ENCODE data around the gene APEX2. TPM values are rescaled to one million over a fixed set of nuclear protein-coding genes. Genes with fewer than 3 reads are reported as not detected.

Gene APEX2
- total and polyA plus RNA-seq, 8 donors: 3.5 to 8.6 (median 5.8) TPM

- Histone ChIP-seq H3K27me3 (no peaks in the 10 kb centered on the region), H3K36me3 (no peaks in the 10 kb centered on the region), H3K9me3 (no peaks in the 10 kb centered on the region), H3K4me3 (no peak overlapping the region), H3K27ac (no peak overlapping the region), H3K4me1 (peaks cover 0 to 4% (median 0%) of the 10 kb centered on the region in 3 donors)
- intact Hi-C loops (cut with DNase I): no loop called here
- FAIRE-seq (no peak), ATAC-seq (no peak), DNase-seq (no peak)
- TF ChIP-seq, protein P1, sequence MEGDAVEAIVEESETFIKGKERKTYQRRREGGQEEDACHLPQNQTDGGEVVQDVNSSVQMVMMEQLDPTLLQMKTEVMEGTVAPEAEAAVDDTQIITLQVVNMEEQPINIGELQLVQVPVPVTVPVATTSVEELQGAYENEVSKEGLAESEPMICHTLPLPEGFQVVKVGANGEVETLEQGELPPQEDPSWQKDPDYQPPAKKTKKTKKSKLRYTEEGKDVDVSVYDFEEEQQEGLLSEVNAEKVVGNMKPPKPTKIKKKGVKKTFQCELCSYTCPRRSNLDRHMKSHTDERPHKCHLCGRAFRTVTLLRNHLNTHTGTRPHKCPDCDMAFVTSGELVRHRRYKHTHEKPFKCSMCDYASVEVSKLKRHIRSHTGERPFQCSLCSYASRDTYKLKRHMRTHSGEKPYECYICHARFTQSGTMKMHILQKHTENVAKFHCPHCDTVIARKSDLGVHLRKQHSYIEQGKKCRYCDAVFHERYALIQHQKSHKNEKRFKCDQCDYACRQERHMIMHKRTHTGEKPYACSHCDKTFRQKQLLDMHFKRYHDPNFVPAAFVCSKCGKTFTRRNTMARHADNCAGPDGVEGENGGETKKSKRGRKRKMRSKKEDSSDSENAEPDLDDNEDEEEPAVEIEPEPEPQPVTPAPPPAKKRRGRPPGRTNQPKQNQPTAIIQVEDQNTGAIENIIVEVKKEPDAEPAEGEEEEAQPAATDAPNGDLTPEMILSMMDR (IDR thresholded peaks at IDR 0.05): no peak
- WGBS, 2 donors: 76 to 98% methylated on average over 1 of the region's 1 CpG
Measured at GRCh38 chrX:55004231-55004630, 4.1 kb downstream of the APEX2 start.

DNA sequence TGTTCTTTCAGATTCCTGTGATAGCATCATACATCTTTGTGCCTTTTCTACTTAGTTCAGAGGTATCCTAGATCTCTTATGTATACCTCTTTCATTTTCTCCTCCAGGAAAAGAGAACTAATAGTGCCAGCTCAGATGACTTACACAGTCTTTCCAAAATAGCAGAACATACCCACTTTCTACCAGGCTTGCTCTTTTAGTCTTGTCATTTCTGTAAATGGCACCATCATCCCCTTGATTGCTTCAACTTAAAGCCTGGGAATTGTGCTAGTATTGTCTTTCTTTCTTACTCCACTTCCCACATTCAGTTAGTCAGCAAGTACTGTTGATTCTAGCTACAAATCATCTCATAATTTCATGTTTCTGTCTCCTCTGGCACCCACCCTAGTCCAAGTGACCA, 5.1 kb downstream of the APEX2 start:
- H3K9me3 ChIP-seq: no peaks in the 10 kb centered on the region
- no peaks in the 10 kb centered on the region for H3K27me3 ChIP-seq
- no peak for ATAC-seq
- DNase-seq: no peak
- intact Hi-C loops (cut with DNase I): no loop called here
- H3K27ac ChIP-seq: no peak overlapping the region
- no peak overlapping the region for H3K4me3 ChIP-seq
- no peak for FAIRE-seq
- peaks cover 0 to 4% (median 0%) of the 10 kb centered on the region in 3 donors for H3K4me1 ChIP-seq
- H3K36me3 ChIP-seq: no peaks in the 10 kb centered on the region
- TF ChIP-seq, protein P1 (IDR thresholded peaks at IDR 0.05): no peak

DNA sequence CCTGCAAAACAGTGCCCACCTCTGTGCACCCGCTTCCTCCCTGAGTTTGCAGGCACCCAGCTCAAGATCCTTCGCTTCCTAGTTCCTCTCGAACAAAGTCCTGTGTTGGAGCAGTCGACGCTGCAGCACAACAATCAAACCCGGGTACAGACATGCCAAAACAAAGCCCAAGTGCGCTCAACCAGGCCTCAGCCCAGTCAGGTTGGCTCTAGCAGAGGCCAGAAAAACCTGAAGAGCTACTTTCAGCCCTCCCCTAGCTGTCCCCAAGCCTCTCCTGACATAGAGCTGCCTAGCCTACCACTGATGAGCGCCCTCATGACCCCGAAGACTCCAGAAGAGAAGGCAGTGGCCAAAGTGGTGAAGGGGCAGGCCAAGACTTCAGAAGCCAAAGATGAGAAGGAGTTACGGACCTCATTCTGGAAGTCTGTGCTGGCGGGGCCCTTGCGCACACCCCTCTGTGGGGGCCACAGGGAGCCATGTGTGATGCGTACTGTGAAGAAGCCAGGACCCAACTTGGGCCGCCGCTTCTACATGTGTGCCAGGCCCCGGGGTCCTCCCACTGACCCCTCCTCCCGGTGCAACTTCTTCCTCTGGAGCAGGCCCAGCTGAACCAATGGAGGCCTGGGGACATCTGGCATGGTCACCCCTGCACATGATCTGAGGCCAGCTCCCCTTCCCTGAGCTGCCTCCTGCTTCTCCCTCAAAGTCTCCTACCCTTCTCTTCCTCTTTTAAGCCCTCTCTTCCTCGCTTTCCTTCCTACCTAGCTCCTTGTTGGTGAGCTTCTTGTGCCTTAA, 6.9 kb downstream of the APEX2 start:
- WGBS, 2 donors: 84 to 96% methylated on average over 18 of the region's 18 CpGs
- intact Hi-C loops (cut with DNase I): no loop called here
- H3K27ac ChIP-seq: peak overlapping the region in 3 of 4 donors; percentile 7 to 60 (median 10)

GRCh38 chrX:55007656-55008055, 7.5 kb downstream of the APEX2 start:
- peak in 3 of 6 donors; percentile 26 to 53 (median 34) for DNase-seq
- Histone ChIP-seq H3K27me3 (no peaks in the 10 kb centered on the region), H3K27ac (peak overlapping the region in 3 of 4 donors; percentile 7 to 60 (median 46)), H3K36me3 (no peaks in the 10 kb centered on the region), H3K9me3 (no peaks in the 10 kb centered on the region), H3K4me1 (no peaks in the 10 kb centered on the region), H3K4me3 (no peak overlapping the region)
- intact Hi-C loops (cut with DNase I): no loop called here
- WGBS, 2 donors: 56 to 64% methylated on average over 6 of the region's 6 CpGs
- TF ChIP-seq, protein P1 (IDR thresholded peaks at IDR 0.05): no peak
- no peak for FAIRE-seq
- peak; percentile 67 to 84 (median 70) for ATAC-seq

More for the DNA sequence above, 6.9 kb downstream of the APEX2 start:
- Histone ChIP-seq H3K36me3 (no peaks in the 10 kb centered on the region), H3K4me1 (no peaks in the 10 kb centered on the region), H3K9me3 (no peaks in the 10 kb centered on the region), H3K27me3 (no peaks in the 10 kb centered on the region), H3K4me3 (no peak overlapping the region)
- FAIRE-seq (no peak), ATAC-seq (no peak), DNase-seq (no peak)
- TF ChIP-seq, protein P1 (IDR thresholded peaks at IDR 0.05): no peak
